Measurements from ENCODE around the gene NCOA6. TPM values are rescaled to one million over a fixed set of nuclear protein-coding genes. Genes with fewer than 3 reads are reported as not detected.

The NCOA6 gene
- total RNA-seq, 1 donor from 2014 or later, result 14.0 TPM

- Histone ChIP-seq H3K4me1 (peaks cover 57% of the 10 kb centered on the region), H3K27ac (replicated peaks) (no peak overlapping the region), H3K36me3 (no peaks in the 10 kb centered on the region), H3K27me3 (ENCODE audit: low read depth) (no peaks in the 10 kb centered on the region), H3K4me3 (no peak overlapping the region), H3K9me3 (replicated peaks) (peaks cover 11% of the 10 kb centered on the region)
- intact Hi-C loops (cut with micrococcal nuclease), result no loop called here
- DNase-seq, result no peak
- TF ChIP-seq CTCF (IDR thresholded peaks at IDR 0.05; ENCODE audit: borderline replicate concordance), result no peak
These were observed 26.6 kb downstream of the NCOA6 start for GRCh38 chr20:34798871-34799270.

GRCh38 chr20:34798328-34798727, 27.1 kb downstream of the NCOA6 start:
- no peak for DNase-seq
- no peaks in the 10 kb centered on the region for H3K27me3 ChIP-seq (ENCODE audit: low read depth)
- intact Hi-C loops (cut with micrococcal nuclease), result no loop called here
- peaks cover 11% of the 10 kb centered on the region for H3K9me3 ChIP-seq (replicated peaks)
- H3K4me3 ChIP-seq, result no peak overlapping the region
- TF ChIP-seq CTCF (IDR thresholded peaks at IDR 0.05; ENCODE audit: borderline replicate concordance), result no peak
- peaks cover 62% of the 10 kb centered on the region for H3K4me1 ChIP-seq
- H3K36me3 ChIP-seq, result no peaks in the 10 kb centered on the region
- no peak overlapping the region for H3K27ac ChIP-seq (replicated peaks)

GRCh38 chr20:34797012-34797995, 28.1 kb downstream of the NCOA6 start:
- intact Hi-C loops (cut with micrococcal nuclease), result no loop called here
- H3K9me3 ChIP-seq (replicated peaks), result peaks cover 11% of the 10 kb centered on the region
- no peaks in the 10 kb centered on the region for H3K36me3 ChIP-seq
- H3K4me3 ChIP-seq, result no peak overlapping the region
- TF ChIP-seq CTCF (IDR thresholded peaks at IDR 0.05; ENCODE audit: borderline replicate concordance), result no peak
- DNase-seq, result no peak
- H3K4me1 ChIP-seq, result peaks cover 73% of the 10 kb centered on the region
- no peaks in the 10 kb centered on the region for H3K27me3 ChIP-seq (ENCODE audit: low read depth)
- H3K27ac ChIP-seq (replicated peaks), result no peak overlapping the region

- Histone ChIP-seq H3K9me3 (replicated peaks) (peaks cover 10% of the 10 kb centered on the region), H3K4me1 (peaks cover 77% of the 10 kb centered on the region)
These were observed 31.4 kb downstream of the NCOA6 start for GRCh38 chr20:34794006-34794585.

More at GRCh38 chr20:34794006-34794585, 31.4 kb downstream of the NCOA6 start:
- intact Hi-C loops (cut with micrococcal nuclease), result no loop called here
- Histone ChIP-seq H3K27me3 (ENCODE audit: low read depth) (no peaks in the 10 kb centered on the region), H3K36me3 (peaks cover 11% of the 10 kb centered on the region), H3K27ac (replicated peaks) (no peak overlapping the region), H3K4me3 (no peak overlapping the region)
- TF ChIP-seq CTCF (IDR thresholded peaks at IDR 0.05; ENCODE audit: borderline replicate concordance), result no peak
- no peak for DNase-seq

Data from left ventricle myocardium inferior (tissue), 1 donor.